GM23248 (cell line): ENCODE data around the gene LLPH.

Experiments
- EZH2 ChIP-seq: fragments of 200-600 bp; sonication (generic); IDR thresholded peaks from 2 replicates; pipeline ENCODE4 v1.6.1; 2018; ENCODE audit warnings: antibody characterized with exemption, mild to moderate bottlenecking; ENCODE audit not compliant: insufficient read depth, poor library complexity, severe bottlenecking
- EZH2phosphoT487 ChIP-seq: fragments of 200-600 bp; sonication (generic); IDR thresholded peaks from 2 replicates; pipeline ENCODE4 v1.6.1; 2018; ENCODE audit warnings: antibody characterized with exemption, moderate library complexity, mild to moderate bottlenecking, low read depth; ENCODE audit not compliant: insufficient read depth

DNA sequence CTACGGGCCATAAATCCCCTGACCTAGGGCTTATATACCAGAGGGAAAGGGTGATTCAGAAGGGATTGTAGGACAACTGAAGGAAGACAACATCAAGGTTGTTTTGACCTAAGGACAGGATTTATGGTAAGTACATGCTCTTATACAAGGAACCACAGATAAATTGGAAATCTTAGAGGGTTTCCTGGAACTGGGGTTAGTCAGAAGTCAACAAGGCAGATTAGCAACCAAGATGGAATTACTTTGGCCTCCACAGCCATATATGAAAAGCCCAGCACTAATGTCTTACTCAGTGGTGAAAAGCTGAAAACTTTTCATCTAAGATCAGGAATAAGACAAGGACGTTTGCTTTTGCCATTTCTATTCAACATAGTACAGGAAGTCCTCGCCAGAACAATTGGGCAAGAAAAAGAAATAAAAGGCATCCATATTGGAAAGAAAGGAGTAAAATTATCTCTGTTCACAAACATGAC lies 33.8 kb upstream of the LLPH start:
- TF ChIP-seq EZH2phosphoT487 = no peak
- no peak for TF ChIP-seq EZH2
